GM19351 (cell line): ENCODE measurements around the gene KRTAP23-1.

ENCODE experiments used
- ATAC-seq: cut with Tn5 transposase; IDR thresholded peaks from one replicate; pipeline ENCODE4 v1.9.1; 2021; ENCODE audit warnings: mild to moderate bottlenecking, moderate library complexity; ENCODE audit not compliant: unreplicated experiment

The KRTAP23-1 gene

DNA sequence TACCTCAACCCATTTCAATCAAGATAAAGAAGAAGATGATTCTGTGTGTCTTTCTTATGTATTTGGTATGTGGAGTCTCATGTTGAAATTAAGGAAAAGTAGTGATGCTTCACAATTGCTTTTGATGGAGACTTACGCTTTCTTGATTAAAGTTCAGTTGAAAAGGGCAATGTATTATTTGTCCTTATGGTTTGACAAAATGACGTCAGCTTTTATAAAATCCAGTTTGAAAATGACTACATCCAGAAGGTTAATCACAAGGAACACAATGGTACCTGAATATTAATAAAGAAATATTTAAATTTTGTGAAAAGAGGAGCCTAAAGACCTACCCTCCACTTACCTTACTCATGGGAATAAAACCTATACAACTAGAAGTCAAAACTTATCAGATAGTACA, 32.7 kb downstream of the KRTAP23-1 start:
- no peak for ATAC-seq

DNA sequence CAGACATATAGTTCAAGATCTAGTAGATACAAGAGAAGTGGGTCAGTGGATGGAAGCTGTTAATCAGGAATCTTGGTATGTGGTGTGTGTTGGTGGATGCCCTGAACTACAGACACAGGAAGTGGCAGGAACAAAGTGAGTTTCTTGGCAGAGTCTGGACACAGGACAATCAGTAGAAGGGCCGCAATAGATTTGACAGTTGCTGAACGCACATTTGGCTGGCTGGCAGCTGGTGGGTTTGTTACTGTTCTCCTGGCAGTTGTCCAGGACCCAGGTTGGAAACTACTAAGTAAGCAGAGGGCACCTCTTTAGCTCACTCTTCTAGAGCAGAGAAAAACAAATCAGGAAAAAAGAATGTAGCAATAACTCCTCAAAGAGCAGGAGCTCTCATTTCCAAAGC, 41.5 kb downstream of the KRTAP23-1 start:
- no peak for ATAC-seq

DNA sequence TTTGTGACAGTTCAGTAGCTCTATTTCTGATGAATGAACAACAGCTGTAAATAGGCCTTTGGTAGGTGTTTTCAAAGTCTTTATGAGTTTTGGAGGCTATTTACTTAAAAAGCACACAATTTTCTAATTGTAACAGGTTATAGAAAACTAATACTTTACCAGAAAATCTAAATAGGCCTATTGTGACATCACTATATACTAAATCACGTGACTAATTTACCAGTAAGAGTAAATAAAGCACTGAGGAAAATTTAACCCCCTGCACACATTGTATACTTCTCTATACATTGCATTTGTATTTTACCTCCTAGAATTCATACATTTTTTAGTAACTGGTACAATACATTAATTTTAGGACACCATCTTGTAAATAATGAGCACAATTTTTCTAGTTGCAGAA, 43.3 kb downstream of the KRTAP23-1 start:
- no peak for ATAC-seq
